ENCODE measurements around the gene CCDC92. TPM values are rescaled to one million over a fixed set of nuclear protein-coding genes. Genes with fewer than 3 reads are reported as not detected.

The CCDC92 gene, protein sequence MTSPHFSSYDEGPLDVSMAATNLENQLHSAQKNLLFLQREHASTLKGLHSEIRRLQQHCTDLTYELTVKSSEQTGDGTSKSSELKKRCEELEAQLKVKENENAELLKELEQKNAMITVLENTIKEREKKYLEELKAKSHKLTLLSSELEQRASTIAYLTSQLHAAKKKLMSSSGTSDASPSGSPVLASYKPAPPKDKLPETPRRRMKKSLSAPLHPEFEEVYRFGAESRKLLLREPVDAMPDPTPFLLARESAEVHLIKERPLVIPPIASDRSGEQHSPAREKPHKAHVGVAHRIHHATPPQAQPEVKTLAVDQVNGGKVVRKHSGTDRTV
- 10 to 100 TPM; 22.1 to 44.9 (median 38.7) TPM for total RNA-seq
- total RNA-seq (2013) = 16.6 TPM
- 5.8 to 64.4 (median 21.4) reads per million in 29 experiments for total RNA-seq

DNA sequence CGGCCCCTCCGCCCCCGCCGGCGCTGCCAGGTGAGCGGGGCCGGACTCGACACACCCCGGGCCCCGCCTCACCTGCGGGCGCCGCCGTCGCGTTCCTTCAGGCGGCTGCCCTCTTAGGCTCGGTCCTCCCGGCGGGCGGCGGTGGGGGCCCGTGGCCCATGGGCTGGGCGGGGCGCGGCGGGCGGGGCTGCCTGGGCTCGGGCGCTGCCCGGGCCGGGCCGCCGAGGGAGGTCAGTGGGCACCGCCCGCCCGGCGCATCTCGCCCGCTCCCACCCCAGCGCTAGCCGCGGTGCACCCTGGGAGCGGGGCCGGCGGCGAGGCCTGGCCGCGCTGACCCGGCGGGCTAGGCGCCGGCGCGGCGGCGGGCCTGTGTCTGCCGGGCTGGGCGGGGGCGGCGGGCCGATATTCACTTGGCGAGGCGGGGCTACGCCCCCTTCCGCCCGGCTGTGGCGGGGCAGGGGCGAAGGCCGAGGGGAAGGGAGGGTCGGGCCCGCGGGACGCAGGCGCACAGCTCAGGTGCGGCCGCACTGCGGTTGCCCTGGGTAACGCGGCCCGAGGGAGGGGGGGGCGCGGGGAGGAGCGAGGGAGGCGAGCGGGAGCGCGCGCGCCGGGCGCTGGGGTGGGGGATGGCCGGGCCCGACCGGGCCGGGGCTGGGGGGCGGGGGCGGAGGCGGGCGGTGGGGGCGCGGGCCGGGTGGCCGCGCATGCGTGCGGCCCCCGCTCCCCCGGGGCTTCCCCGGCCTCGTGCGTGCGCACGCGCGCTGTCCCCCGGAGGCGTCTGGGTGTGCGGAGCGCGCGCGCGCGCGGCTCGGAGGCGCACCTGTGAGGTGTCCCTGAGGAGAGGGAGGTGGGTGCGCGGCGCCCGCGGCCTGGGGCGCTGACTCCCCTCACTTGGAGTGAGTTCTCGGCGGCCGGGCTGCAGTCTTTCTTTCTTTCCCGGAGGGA lies at the start of gene CCDC92, which contains the start of gene ZNF664:
CCDC92 (minus strand) TSS at position 375 of the 945 bp plus-strand sequence. CDS start 28,526 bp downstream, outside the sequence.
ZNF664 (plus strand) TSS at position 759 of the 945 bp plus-strand sequence. CDS start 38,930 bp downstream, outside the sequence.
- peak within 1 kb of the TSS; percentile 79 to 95 for H3K27ac Mint-ChIP-seq

DNA sequence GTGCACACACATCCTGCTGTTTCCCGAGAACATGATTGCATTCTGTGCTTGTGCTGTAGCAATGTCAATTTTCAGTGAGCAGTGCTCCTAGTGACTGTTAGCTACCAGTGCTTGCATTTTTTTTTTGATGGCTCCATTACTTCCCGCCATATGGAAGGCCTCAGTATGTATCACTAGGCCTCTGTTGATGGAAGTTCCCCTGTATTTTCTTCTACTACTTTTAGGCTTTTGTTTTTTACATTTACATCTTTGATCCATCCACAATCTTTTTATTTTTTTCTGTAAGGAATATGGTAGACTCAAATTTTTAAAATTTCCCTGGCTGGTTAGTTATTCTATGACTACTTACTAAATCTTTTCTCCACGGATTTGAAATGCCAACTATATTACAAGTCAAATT lies 49.5 kb upstream of the CCDC92 start:
- no peaks in the 10 kb centered on the region for H3K9me3 ChIP-seq
- no peak overlapping the region for H3K27ac Mint-ChIP-seq
- 70% methylated on average over 1 of the region's 3 CpGs for WGBS (ENCODE audit: insufficient coverage)
- H3K27me3 ChIP-seq (replicated peaks in 1 of 2; ENCODE audit: control insufficient read depth in 2 of 2, extremely low read depth in 1 of 2, insufficient read depth in 2 of 2, low read length in 1 of 2) = no peaks in the 10 kb centered on the region
- DNase-seq (no peak), ATAC-seq (replicated peaks in 1 of 4) (no peak)
- ChIA-PET POLR2A (no interaction called here), CTCF (interaction anchor here in 1 of 2 donors (0.6 kb wide), 1 partner anchor 13 kb away, joined by 5 read pairs; no protein-coding TSS in a partner anchor)
- H3K36me3 ChIP-seq (ENCODE audit: control insufficient read depth in 2 of 2, extremely low read depth in 1 of 2, insufficient read depth in 1 of 2, low read length in 1 of 2) = no peaks in the 10 kb centered on the region
- no peak overlapping the region for H3K4me3 ChIP-seq (ENCODE audit: control insufficient read depth in 1 of 2, extremely low read depth in 1 of 2, low read length in 1 of 2)
- no peak overlapping the region for H3K4me3 Mint-ChIP-seq
- no peaks in the 10 kb centered on the region for H3K9me3 Mint-ChIP-seq
- H3K27ac ChIP-seq (ENCODE audit: low read length) = no peak overlapping the region
- no peaks in the 10 kb centered on the region for H3K36me3 Mint-ChIP-seq
- peaks cover 0 to 4% (median 2%) of the 10 kb centered on the region in 3 donors for H3K4me1 Mint-ChIP-seq
- no peaks in the 10 kb centered on the region for H3K4me1 ChIP-seq (ENCODE audit: control insufficient read depth in 1 of 2, extremely low read depth in 1 of 2, insufficient read depth in 2 of 2, low read length in 2 of 2)
- no peaks in the 10 kb centered on the region for H3K27me3 Mint-ChIP-seq

More for the DNA sequence above, at the start of gene CCDC92, which contains the start of gene ZNF664:
- H3K36me3 ChIP-seq (ENCODE audit: control insufficient read depth in 2 of 2, extremely low read depth in 1 of 2, insufficient read depth in 1 of 2, low read length in 1 of 2) = peaks cover 0 to 4% of the 10 kb centered on the region in 2 donors
- DNase-seq (peak; percentile 84 to 98 (median 90)), ATAC-seq (replicated peaks in 1 of 4) (peak; percentile 82 to 86 (median 82))
- H3K9me3 Mint-ChIP-seq = no peaks in the 10 kb centered on the region
- ChIA-PET CTCF (interaction anchor here in 1 of 2 donors (0.6 to 0.7 kb wide), 3 partner anchors 67 to 744 kb away, joined by 3 to 4 read pairs (median 3); no protein-coding TSS in a partner anchor), POLR2A (interaction anchor here in 1 of 2 donors (0.6 kb wide), 1 partner anchor 935 kb away, joined by 3 read pairs; no protein-coding TSS in a partner anchor)
- H3K27me3 ChIP-seq (replicated peaks in 1 of 2; ENCODE audit: control insufficient read depth in 2 of 2, extremely low read depth in 1 of 2, insufficient read depth in 2 of 2, low read length in 1 of 2) = no peaks in the 10 kb centered on the region
- peak within 1 kb of the TSS; percentile 16 for H3K27ac ChIP-seq (ENCODE audit: low read length)
- H3K36me3 Mint-ChIP-seq = peaks cover 10% of the 10 kb centered on the region
- peak within 1 kb of the TSS; percentile 92 to 93 (median 93) for H3K4me3 Mint-ChIP-seq
- peaks cover 30 to 45% (median 33%) of the 10 kb centered on the region in 3 donors for H3K4me1 Mint-ChIP-seq
- H3K4me3 ChIP-seq (ENCODE audit: control insufficient read depth in 1 of 2, extremely low read depth in 1 of 2, low read length in 1 of 2) = peak within 1 kb of the TSS; percentile 60 to 76
- no peaks in the 10 kb centered on the region for H3K9me3 ChIP-seq
- H3K4me1 ChIP-seq (ENCODE audit: control insufficient read depth in 1 of 2, extremely low read depth in 1 of 2, insufficient read depth in 2 of 2, low read length in 2 of 2) = peaks cover 10 to 12% of the 10 kb centered on the region in 2 experiments
- no peaks in the 10 kb centered on the region for H3K27me3 Mint-ChIP-seq
- under 1% methylated on average over 76 of the region's 138 CpGs for WGBS (ENCODE audit: insufficient coverage)

DNA sequence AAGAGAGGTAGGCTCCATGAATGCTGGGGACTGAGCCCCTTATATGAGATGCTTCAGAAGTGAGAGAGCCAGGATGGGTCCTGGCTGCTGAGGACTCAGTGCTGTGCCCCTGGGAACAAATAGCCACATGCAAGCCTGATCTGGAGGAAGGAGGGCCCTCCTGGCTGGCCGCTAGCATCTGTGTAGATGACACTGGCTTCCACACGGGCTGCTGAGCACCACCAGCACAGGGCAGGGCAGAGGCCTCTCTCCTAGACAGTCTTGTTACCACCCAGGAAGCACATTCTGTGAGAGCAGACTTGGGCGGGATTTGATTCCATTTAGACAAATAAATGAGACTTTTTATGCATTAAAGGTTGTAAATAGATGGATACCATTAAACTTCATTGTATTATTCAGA lies 48.4 kb upstream of the CCDC92 start:
- Mint-ChIP-seq H3K4me3 (no peak overlapping the region), H3K27me3 (no peaks in the 10 kb centered on the region), H3K4me1 (peaks cover 0 to 4% (median 2%) of the 10 kb centered on the region in 3 donors), H3K27ac (peak overlapping the region in 1 of 2 donors; percentile 59), H3K36me3 (no peaks in the 10 kb centered on the region), H3K9me3 (no peaks in the 10 kb centered on the region)
- Histone ChIP-seq H3K4me1 (ENCODE audit: control insufficient read depth in 1 of 2, extremely low read depth in 1 of 2, insufficient read depth in 2 of 2, low read length in 2 of 2) (no peaks in the 10 kb centered on the region), H3K9me3 (no peaks in the 10 kb centered on the region), H3K36me3 (ENCODE audit: control insufficient read depth in 2 of 2, extremely low read depth in 1 of 2, insufficient read depth in 1 of 2, low read length in 1 of 2) (no peaks in the 10 kb centered on the region), H3K27me3 (replicated peaks in 1 of 2; ENCODE audit: control insufficient read depth in 2 of 2, extremely low read depth in 1 of 2, insufficient read depth in 2 of 2, low read length in 1 of 2) (no peaks in the 10 kb centered on the region), H3K27ac (ENCODE audit: low read length) (no peak overlapping the region), H3K4me3 (ENCODE audit: control insufficient read depth in 1 of 2, extremely low read depth in 1 of 2, low read length in 1 of 2) (no peak overlapping the region)
- ATAC-seq (replicated peaks in 1 of 4) (no peak), DNase-seq (no peak)
- CTCF ChIA-PET = no interaction called here
- POLR2A ChIA-PET = no interaction called here
- WGBS (ENCODE audit: insufficient coverage) = no CpG with 5 or more reads among the region's 3 CpGs

DNA sequence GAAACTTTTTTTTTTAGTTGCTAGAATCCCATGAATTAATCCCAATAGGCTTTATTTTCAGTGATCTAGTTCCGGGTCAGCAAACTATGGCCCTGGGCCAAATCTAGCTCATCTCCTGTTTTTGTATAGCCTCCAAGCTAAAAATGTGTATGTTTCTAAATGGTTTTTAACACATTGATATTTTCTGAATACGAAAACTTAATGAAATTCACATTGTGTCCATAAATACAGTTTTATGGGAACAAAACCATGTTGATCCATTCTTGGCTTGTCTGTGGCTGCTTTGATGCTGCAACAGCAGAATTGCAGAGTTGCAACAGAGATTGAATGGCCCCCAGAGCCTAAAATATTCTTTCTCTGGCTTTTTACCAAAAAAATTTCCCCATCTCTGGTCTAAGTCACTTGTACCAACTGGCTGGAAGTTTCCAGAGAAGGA lies 47.9 kb upstream of the CCDC92 start:
- Mint-ChIP-seq H3K27ac (peak overlapping the region in 1 of 2 donors; percentile 59), H3K4me3 (no peak overlapping the region), H3K36me3 (no peaks in the 10 kb centered on the region), H3K4me1 (peaks cover 0 to 4% (median 2%) of the 10 kb centered on the region in 3 donors), H3K27me3 (no peaks in the 10 kb centered on the region), H3K9me3 (no peaks in the 10 kb centered on the region)
- Histone ChIP-seq H3K27me3 (replicated peaks in 1 of 2; ENCODE audit: control insufficient read depth in 2 of 2, extremely low read depth in 1 of 2, insufficient read depth in 2 of 2, low read length in 1 of 2) (no peaks in the 10 kb centered on the region), H3K36me3 (ENCODE audit: control insufficient read depth in 2 of 2, extremely low read depth in 1 of 2, insufficient read depth in 1 of 2, low read length in 1 of 2) (no peaks in the 10 kb centered on the region), H3K4me1 (ENCODE audit: control insufficient read depth in 1 of 2, extremely low read depth in 1 of 2, insufficient read depth in 2 of 2, low read length in 2 of 2) (no peaks in the 10 kb centered on the region), H3K27ac (ENCODE audit: low read length) (no peak overlapping the region), H3K4me3 (ENCODE audit: control insufficient read depth in 1 of 2, extremely low read depth in 1 of 2, low read length in 1 of 2) (no peak overlapping the region), H3K9me3 (no peaks in the 10 kb centered on the region)
- ATAC-seq (replicated peaks in 1 of 4) (no peak), DNase-seq (no peak)
- no CpG with 5 or more reads among the region's 2 CpGs for WGBS (ENCODE audit: insufficient coverage)
- CTCF ChIA-PET = interaction anchor here in 1 of 2 donors (0.9 kb wide), 1 partner anchor 116 kb away, joined by 3 read pairs; no protein-coding TSS in a partner anchor
- POLR2A ChIA-PET = no interaction called here

DNA sequence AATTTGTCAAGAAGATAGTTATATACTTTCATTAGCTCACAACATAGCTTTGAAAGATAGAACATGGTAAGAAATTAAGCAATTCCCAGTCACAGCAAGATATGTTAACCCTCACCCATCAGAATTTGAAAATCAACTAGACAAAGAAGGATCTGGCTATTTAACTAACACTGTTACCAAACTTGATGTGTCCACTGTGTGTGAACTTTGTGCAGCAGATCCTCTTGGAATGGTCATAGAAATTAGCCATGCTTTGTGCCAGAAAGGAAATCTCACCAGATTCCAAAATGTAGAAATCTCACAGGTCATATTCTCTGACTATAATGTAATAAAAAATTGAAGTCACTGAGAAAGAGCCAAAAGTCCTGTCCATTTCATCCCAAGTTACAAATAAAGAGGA lies 46.5 kb upstream of the CCDC92 start:
- Mint-ChIP-seq H3K9me3 (no peaks in the 10 kb centered on the region), H3K36me3 (peaks cover 4% of the 10 kb centered on the region), H3K27me3 (no peaks in the 10 kb centered on the region), H3K4me3 (no peak overlapping the region), H3K4me1 (peaks cover 0 to 1% (median under 1%) of the 10 kb centered on the region in 3 donors), H3K27ac (no peak overlapping the region)
- Histone ChIP-seq H3K36me3 (ENCODE audit: control insufficient read depth in 2 of 2, extremely low read depth in 1 of 2, insufficient read depth in 1 of 2, low read length in 1 of 2) (no peaks in the 10 kb centered on the region), H3K27ac (ENCODE audit: low read length) (no peak overlapping the region), H3K27me3 (replicated peaks in 1 of 2; ENCODE audit: control insufficient read depth in 2 of 2, extremely low read depth in 1 of 2, insufficient read depth in 2 of 2, low read length in 1 of 2) (no peaks in the 10 kb centered on the region), H3K4me3 (ENCODE audit: control insufficient read depth in 1 of 2, extremely low read depth in 1 of 2, low read length in 1 of 2) (no peak overlapping the region), H3K9me3 (no peaks in the 10 kb centered on the region), H3K4me1 (ENCODE audit: control insufficient read depth in 1 of 2, extremely low read depth in 1 of 2, insufficient read depth in 2 of 2, low read length in 2 of 2) (no peaks in the 10 kb centered on the region)
- ChIA-PET CTCF (no interaction called here), POLR2A (no interaction called here)
- DNase-seq (no peak), ATAC-seq (replicated peaks in 1 of 4) (no peak)

DNA sequence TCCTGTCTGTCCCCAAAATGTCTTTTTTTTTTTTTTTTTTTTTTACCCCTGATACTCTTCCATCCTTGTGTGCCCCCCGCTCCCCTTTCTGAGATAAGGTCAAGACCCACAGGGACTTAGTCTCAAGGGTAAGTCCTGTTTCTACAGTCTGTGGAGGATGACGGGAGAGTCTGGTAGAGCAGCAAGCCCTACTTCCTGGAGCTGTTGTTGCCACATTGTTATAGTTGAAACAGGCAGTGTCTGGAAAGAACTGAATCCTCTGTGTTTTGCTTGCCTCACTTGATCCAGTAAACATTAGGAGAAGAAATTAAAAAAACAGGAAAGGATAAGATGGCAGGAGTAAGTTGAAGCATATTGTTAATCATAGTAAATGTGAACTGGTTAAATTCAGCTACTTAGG lies 45.9 kb upstream of the CCDC92 start:
- Mint-ChIP-seq H3K36me3 (peaks cover 8% of the 10 kb centered on the region), H3K4me3 (no peak overlapping the region), H3K4me1 (no peaks in the 10 kb centered on the region), H3K9me3 (no peaks in the 10 kb centered on the region), H3K27ac (no peak overlapping the region), H3K27me3 (no peaks in the 10 kb centered on the region)
- DNase-seq (no peak), ATAC-seq (replicated peaks in 1 of 4) (no peak)
- Histone ChIP-seq H3K4me3 (ENCODE audit: control insufficient read depth in 1 of 2, extremely low read depth in 1 of 2, low read length in 1 of 2) (no peak overlapping the region), H3K27ac (ENCODE audit: low read length) (no peak overlapping the region), H3K36me3 (ENCODE audit: control insufficient read depth in 2 of 2, extremely low read depth in 1 of 2, insufficient read depth in 1 of 2, low read length in 1 of 2) (peaks cover 0 to 2% of the 10 kb centered on the region in 2 donors), H3K4me1 (ENCODE audit: control insufficient read depth in 1 of 2, extremely low read depth in 1 of 2, insufficient read depth in 2 of 2, low read length in 2 of 2) (no peaks in the 10 kb centered on the region), H3K27me3 (replicated peaks in 1 of 2; ENCODE audit: control insufficient read depth in 2 of 2, extremely low read depth in 1 of 2, insufficient read depth in 2 of 2, low read length in 1 of 2) (no peaks in the 10 kb centered on the region), H3K9me3 (no peaks in the 10 kb centered on the region)
- WGBS (ENCODE audit: insufficient coverage) = 83% methylated on average over 1 of the region's 2 CpGs
- ChIA-PET POLR2A (no interaction called here), CTCF (no interaction called here)
